Measurements from ENCODE around the gene SDCCAG8. TPM values are rescaled to one million over a fixed set of nuclear protein-coding genes. Genes with fewer than 3 reads are reported as not detected.

The SDCCAG8 gene
- total and polyA plus RNA-seq, 2 donors = 35.6 to 44.2 TPM

GRCh38 chr1:243447844-243448243 lies 192.0 kb downstream of the SDCCAG8 start:
- no peak overlapping the region for H3K4me3 ChIP-seq (ENCODE audit: low read length in 2 of 2)
- H3K9me3 ChIP-seq (ENCODE audit: control insufficient read depth in 2 of 2, insufficient read depth in 1 of 2, low read length in 1 of 2) = peaks cover 0 to 2% of the 10 kb centered on the region in 2 donors
- peaks cover 0 to 3% of the 10 kb centered on the region in 2 donors for H3K36me3 ChIP-seq (ENCODE audit: control insufficient read depth in 2 of 2, insufficient read depth in 2 of 2, low read length in 1 of 2)
- H3K27me3 ChIP-seq (ENCODE audit: control insufficient read depth in 2 of 2, insufficient read depth in 1 of 2, low read length in 1 of 2) = no peaks in the 10 kb centered on the region
- H3K27ac ChIP-seq (ENCODE audit: low read depth in 1 of 2, low read length in 1 of 2) = no peak overlapping the region
- DNase-seq (ENCODE audit: low read depth in 6 of 9, low spot score in 9 of 9) = no peak
- 41% methylated on average over 4 of the region's 4 CpGs for whole genome bisulfite sequencing
- peaks cover 2 to 10% of the 10 kb centered on the region in 2 donors for H3K4me1 ChIP-seq (ENCODE audit: control insufficient read depth in 2 of 2, insufficient read depth in 2 of 2, low read length in 2 of 2)

- no peak overlapping the region for H3K27ac ChIP-seq (ENCODE audit: low read depth in 1 of 2, low read length in 1 of 2)
- DNase-seq (ENCODE audit: low read depth in 6 of 9, low spot score in 9 of 9) = no peak
- H3K36me3 ChIP-seq (ENCODE audit: control insufficient read depth in 2 of 2, insufficient read depth in 2 of 2, low read length in 1 of 2) = peaks cover 0 to 3% of the 10 kb centered on the region in 2 donors
- peaks cover 2 to 6% of the 10 kb centered on the region in 2 donors for H3K4me1 ChIP-seq (ENCODE audit: control insufficient read depth in 2 of 2, insufficient read depth in 2 of 2, low read length in 2 of 2)
- no peak overlapping the region for H3K4me3 ChIP-seq (ENCODE audit: low read length in 2 of 2)
- WGBS = 97% methylated on average over 6 of the region's 6 CpGs
- peaks cover 0 to 2% of the 10 kb centered on the region in 2 donors for H3K9me3 ChIP-seq (ENCODE audit: control insufficient read depth in 2 of 2, insufficient read depth in 1 of 2, low read length in 1 of 2)
- no peaks in the 10 kb centered on the region for H3K27me3 ChIP-seq (ENCODE audit: control insufficient read depth in 2 of 2, insufficient read depth in 1 of 2, low read length in 1 of 2)
These were observed 193.5 kb downstream of the SDCCAG8 start for GRCh38 chr1:243449373-243449772.

- no peak for DNase-seq (ENCODE audit: low read depth in 6 of 9, low spot score in 9 of 9)
- H3K36me3 ChIP-seq (ENCODE audit: control insufficient read depth in 2 of 2, insufficient read depth in 2 of 2, low read length in 1 of 2) = no peaks in the 10 kb centered on the region
- H3K9me3 ChIP-seq (ENCODE audit: control insufficient read depth in 2 of 2, insufficient read depth in 1 of 2, low read length in 1 of 2) = no peaks in the 10 kb centered on the region
- WGBS = 77% methylated on average over 2 of the region's 2 CpGs
- no peaks in the 10 kb centered on the region for H3K27me3 ChIP-seq (ENCODE audit: control insufficient read depth in 2 of 2, insufficient read depth in 1 of 2, low read length in 1 of 2)
- no peak overlapping the region for H3K27ac ChIP-seq (ENCODE audit: low read depth in 1 of 2, low read length in 1 of 2)
- H3K4me1 ChIP-seq (ENCODE audit: control insufficient read depth in 2 of 2, insufficient read depth in 2 of 2, low read length in 2 of 2) = peaks cover 2 to 6% of the 10 kb centered on the region in 2 donors
- no peak overlapping the region for H3K4me3 ChIP-seq (ENCODE audit: low read length in 2 of 2)
These were observed 196.3 kb downstream of the SDCCAG8 start for GRCh38 chr1:243452092-243452491.

GRCh38 chr1:243454328-243454997 lies 198.6 kb downstream of the SDCCAG8 start:
- Histone ChIP-seq H3K36me3 (ENCODE audit: control insufficient read depth in 2 of 2, insufficient read depth in 2 of 2, low read length in 1 of 2) (no peaks in the 10 kb centered on the region), H3K27me3 (ENCODE audit: control insufficient read depth in 2 of 2, insufficient read depth in 1 of 2, low read length in 1 of 2) (no peaks in the 10 kb centered on the region), H3K27ac (ENCODE audit: low read depth in 1 of 2, low read length in 1 of 2) (no peak overlapping the region), H3K4me1 (ENCODE audit: control insufficient read depth in 2 of 2, insufficient read depth in 2 of 2, low read length in 2 of 2) (peaks cover 5 to 8% of the 10 kb centered on the region in 2 donors), H3K4me3 (ENCODE audit: low read length in 2 of 2) (no peak overlapping the region), H3K9me3 (ENCODE audit: control insufficient read depth in 2 of 2, insufficient read depth in 1 of 2, low read length in 1 of 2) (no peaks in the 10 kb centered on the region)
- DNase-seq (ENCODE audit: low read depth in 6 of 9, low spot score in 9 of 9) = no peak
- WGBS = 96% methylated on average over 17 of the region's 17 CpGs

GRCh38 chr1:243455760-243456651 lies 200.2 kb downstream of the SDCCAG8 start:
- Histone ChIP-seq H3K36me3 (ENCODE audit: control insufficient read depth in 2 of 2, insufficient read depth in 2 of 2, low read length in 1 of 2) (no peaks in the 10 kb centered on the region), H3K27me3 (ENCODE audit: control insufficient read depth in 2 of 2, insufficient read depth in 1 of 2, low read length in 1 of 2) (no peaks in the 10 kb centered on the region), H3K4me1 (ENCODE audit: control insufficient read depth in 2 of 2, insufficient read depth in 2 of 2, low read length in 2 of 2) (peaks cover 9 to 20% of the 10 kb centered on the region in 2 donors), H3K9me3 (ENCODE audit: control insufficient read depth in 2 of 2, insufficient read depth in 1 of 2, low read length in 1 of 2) (no peaks in the 10 kb centered on the region), H3K4me3 (ENCODE audit: low read length in 2 of 2) (no peak overlapping the region), H3K27ac (ENCODE audit: low read depth in 1 of 2, low read length in 1 of 2) (no peak overlapping the region)
- WGBS = 98% methylated on average over 11 of the region's 11 CpGs
- no peak for DNase-seq (ENCODE audit: low read depth in 6 of 9, low spot score in 9 of 9)

GRCh38 chr1:243457363-243457982 lies 201.6 kb downstream of the SDCCAG8 start:
- no peak for DNase-seq (ENCODE audit: low read depth in 6 of 9, low spot score in 9 of 9)

GRCh38 chr1:243459059-243459458 lies 203.2 kb downstream of the SDCCAG8 start:
- H3K4me1 ChIP-seq (ENCODE audit: control insufficient read depth in 2 of 2, insufficient read depth in 2 of 2, low read length in 2 of 2) = peaks cover 6 to 17% of the 10 kb centered on the region in 2 donors
- H3K9me3 ChIP-seq (ENCODE audit: control insufficient read depth in 2 of 2, insufficient read depth in 1 of 2, low read length in 1 of 2) = no peaks in the 10 kb centered on the region
- WGBS = 25% methylated on average over 3 of the region's 3 CpGs
- no peaks in the 10 kb centered on the region for H3K27me3 ChIP-seq (ENCODE audit: control insufficient read depth in 2 of 2, insufficient read depth in 1 of 2, low read length in 1 of 2)
- peak in 1 of 9 donors; percentile 33 for DNase-seq (ENCODE audit: low read depth in 6 of 9, low spot score in 9 of 9)
- H3K4me3 ChIP-seq (ENCODE audit: low read length in 2 of 2) = no peak overlapping the region
- peaks cover 0 to 4% of the 10 kb centered on the region in 2 donors for H3K36me3 ChIP-seq (ENCODE audit: control insufficient read depth in 2 of 2, insufficient read depth in 2 of 2, low read length in 1 of 2)
- no peak overlapping the region for H3K27ac ChIP-seq (ENCODE audit: low read depth in 1 of 2, low read length in 1 of 2)

More at GRCh38 chr1:243457363-243457982, 201.6 kb downstream of the SDCCAG8 start:
- H3K4me1 ChIP-seq (ENCODE audit: control insufficient read depth in 2 of 2, insufficient read depth in 2 of 2, low read length in 2 of 2) = peaks cover 6 to 17% of the 10 kb centered on the region in 2 donors
- no peak overlapping the region for H3K4me3 ChIP-seq (ENCODE audit: low read length in 2 of 2)
- H3K9me3 ChIP-seq (ENCODE audit: control insufficient read depth in 2 of 2, insufficient read depth in 1 of 2, low read length in 1 of 2) = no peaks in the 10 kb centered on the region
- no peaks in the 10 kb centered on the region for H3K27me3 ChIP-seq (ENCODE audit: control insufficient read depth in 2 of 2, insufficient read depth in 1 of 2, low read length in 1 of 2)
- H3K36me3 ChIP-seq (ENCODE audit: control insufficient read depth in 2 of 2, insufficient read depth in 2 of 2, low read length in 1 of 2) = peaks cover 0 to 4% of the 10 kb centered on the region in 2 donors
- 98% methylated on average over 9 of the region's 9 CpGs for WGBS
- H3K27ac ChIP-seq (ENCODE audit: low read depth in 1 of 2, low read length in 1 of 2) = no peak overlapping the region

GRCh38 chr1:243461700-243462099 lies 205.9 kb downstream of the SDCCAG8 start:
- H3K36me3 ChIP-seq (ENCODE audit: control insufficient read depth in 2 of 2, insufficient read depth in 2 of 2, low read length in 1 of 2) = peaks cover 0 to 7% of the 10 kb centered on the region in 2 donors
- H3K27me3 ChIP-seq (ENCODE audit: control insufficient read depth in 2 of 2, insufficient read depth in 1 of 2, low read length in 1 of 2) = no peaks in the 10 kb centered on the region
- no peak for DNase-seq (ENCODE audit: low read depth in 6 of 9, low spot score in 9 of 9)
- no peak overlapping the region for H3K27ac ChIP-seq (ENCODE audit: low read depth in 1 of 2, low read length in 1 of 2)
- no peaks in the 10 kb centered on the region for H3K9me3 ChIP-seq (ENCODE audit: control insufficient read depth in 2 of 2, insufficient read depth in 1 of 2, low read length in 1 of 2)
- H3K4me1 ChIP-seq (ENCODE audit: control insufficient read depth in 2 of 2, insufficient read depth in 2 of 2, low read length in 2 of 2) = peaks cover 6 to 17% of the 10 kb centered on the region in 2 donors
- H3K4me3 ChIP-seq (ENCODE audit: low read length in 2 of 2) = no peak overlapping the region
- 98% methylated on average over 4 of the region's 4 CpGs for WGBS
